IPS-NIHi11 (cell line): ENCODE results near the gene TEKT5.
"Not testable (repeated sequence)": the region's sequence is repeated elsewhere in the genome, so short reads cannot be mapped to it uniquely, and the experiment has no call there.

Source experiments
- DNase-seq: peaks from one replicate; pipeline ENCODE4 v3.0.0; 2012; ENCODE audit warnings: mixed read lengths, low spot score

TEKT5 gene

DNA sequence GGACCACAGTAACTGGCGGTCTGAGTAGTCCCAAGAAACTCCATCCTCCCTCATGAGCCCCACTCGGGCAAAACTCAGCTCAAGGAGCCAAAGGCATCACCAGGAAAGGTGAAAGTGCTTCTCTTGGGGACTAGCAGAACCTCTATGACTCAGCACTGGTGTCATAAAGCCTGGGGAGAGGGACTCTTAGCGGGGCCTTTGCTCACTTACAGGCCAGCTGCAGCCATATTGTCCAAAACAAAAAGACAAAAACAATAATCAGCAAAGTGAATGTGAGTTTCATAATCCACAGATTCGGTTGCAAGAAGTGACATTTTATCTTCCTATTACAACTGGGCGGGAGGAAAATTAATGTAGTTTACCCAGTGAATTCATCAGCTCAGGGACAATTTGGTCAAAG, at the start of gene TEKT5:
Gene TEKT5 (minus strand): TSS at position 101 of the 400 bp plus-strand sequence. CDS start 57 bp downstream, at position 44.
- DNase-seq: no peak

DNA sequence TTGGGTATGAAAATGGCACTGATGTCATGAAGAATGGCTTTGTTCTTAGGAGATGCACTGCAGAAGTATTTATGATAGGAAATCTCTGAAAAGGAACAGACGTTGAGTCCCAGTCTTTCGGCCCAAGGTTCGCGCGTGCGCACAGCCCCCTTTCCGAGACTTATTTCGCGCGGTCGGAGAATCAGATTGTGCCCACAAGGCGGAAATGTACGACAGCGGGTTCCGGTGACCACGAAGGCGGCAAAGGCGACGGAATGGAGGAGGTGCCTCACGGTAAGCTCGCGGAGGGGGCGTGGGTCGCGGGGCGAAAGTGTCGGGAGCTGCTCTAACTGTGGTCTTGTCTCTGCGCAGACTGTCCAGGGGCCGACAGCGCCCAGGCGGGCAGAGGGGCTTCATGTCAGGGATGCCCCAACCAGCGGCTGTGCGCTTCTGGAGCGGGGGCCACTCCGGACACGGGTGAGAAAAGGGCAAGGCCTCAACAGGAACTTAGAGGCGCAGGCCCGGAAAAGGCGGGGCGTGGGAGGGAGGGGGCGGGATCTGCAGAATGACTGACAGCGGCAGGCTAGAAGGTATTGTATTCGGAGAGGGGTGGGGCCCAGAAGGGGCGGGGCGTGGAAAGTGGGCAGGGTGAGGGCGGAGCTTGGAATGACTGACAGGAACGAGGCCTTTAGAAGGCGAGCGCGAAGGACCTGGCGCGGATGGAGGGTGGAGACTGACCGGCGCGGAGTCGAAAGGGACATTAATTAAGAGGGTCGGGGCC, 49.1 kb upstream of the TEKT5 start, which contains the start of gene NUBP1:
Gene NUBP1 (plus strand): TSS at position 233 of the 760 bp plus-strand sequence. CDS start 22 bp downstream, at position 255.
- DNase-seq: peak; percentile 97

DNA sequence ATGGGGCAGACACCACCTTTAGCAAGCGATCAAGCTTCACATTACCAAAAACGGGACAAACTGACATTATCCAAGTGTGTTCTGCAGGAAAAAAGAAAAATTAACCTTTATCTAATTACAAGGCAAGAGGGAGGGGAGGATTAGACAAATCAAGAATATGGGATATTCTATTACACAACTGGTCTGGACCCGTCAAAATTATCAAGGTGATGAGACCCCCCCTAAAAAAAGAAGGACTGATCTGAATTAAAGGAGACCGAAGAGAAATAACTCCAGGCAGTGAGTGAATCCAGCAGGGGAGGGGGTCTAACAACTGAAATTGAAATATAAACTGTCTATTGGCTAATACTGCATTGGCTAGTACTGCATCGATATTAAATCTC, 48.5 kb upstream of the TEKT5 start:
- no peak for DNase-seq

DNA sequence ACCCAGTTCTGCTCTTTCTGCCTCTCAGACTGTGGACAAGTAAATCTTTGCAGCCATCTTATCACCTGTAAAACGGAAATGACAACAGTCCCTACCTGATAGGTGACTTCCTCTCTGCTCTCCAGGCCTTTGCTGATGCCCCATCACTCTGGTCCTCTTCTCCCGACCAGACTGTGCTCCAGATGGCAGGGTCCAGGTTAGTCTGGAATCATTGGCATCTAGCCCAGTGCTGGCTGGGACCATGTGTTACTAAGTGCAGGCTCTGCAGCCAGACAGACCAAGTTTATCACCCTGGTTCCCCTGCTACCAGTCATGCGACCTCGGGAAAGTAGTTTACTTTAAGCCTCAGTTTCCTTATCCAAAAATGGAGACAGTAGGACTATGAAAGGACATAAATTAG, 47.1 kb upstream of the TEKT5 start:
- DNase-seq: no peak

DNA sequence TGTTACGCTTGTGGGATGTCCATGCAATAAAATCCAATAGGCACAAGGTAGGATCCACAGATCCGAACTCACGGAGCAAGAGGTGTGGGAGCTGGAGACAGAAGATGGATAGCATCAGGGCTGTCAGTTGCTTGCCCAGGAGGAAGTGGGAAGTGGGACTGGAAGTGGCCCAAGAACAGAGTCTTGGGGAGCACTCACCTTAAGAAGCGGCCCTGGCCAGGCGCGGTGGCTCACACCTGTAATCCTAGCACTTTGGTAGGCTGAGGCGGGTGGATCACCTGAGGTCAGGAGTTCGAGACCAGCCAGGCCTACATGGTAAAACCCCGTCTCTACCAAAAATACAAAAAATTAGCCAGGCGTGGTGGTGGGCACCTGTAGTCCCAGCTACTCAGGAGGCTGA, 46.5 kb upstream of the TEKT5 start:
- DNase-seq: not testable (repeated sequence)

DNA sequence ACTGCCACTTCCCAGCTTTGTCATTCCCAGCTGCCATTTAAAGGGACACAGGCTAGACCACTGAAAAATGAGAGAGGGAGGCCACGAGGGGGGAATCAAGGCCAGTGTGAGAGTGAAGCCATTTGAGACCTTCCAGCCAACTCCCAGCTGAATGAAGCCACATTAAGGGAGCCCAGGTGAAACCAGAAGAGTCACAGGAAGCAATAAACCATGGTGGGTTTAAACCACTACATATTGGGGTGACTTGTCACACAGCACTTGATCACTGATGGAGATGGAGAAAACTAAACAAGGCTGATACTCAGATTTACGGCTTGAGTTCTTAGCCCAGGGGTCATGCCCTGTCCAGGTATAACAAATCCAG, 46.1 kb upstream of the TEKT5 start:
- no peak for DNase-seq

DNA sequence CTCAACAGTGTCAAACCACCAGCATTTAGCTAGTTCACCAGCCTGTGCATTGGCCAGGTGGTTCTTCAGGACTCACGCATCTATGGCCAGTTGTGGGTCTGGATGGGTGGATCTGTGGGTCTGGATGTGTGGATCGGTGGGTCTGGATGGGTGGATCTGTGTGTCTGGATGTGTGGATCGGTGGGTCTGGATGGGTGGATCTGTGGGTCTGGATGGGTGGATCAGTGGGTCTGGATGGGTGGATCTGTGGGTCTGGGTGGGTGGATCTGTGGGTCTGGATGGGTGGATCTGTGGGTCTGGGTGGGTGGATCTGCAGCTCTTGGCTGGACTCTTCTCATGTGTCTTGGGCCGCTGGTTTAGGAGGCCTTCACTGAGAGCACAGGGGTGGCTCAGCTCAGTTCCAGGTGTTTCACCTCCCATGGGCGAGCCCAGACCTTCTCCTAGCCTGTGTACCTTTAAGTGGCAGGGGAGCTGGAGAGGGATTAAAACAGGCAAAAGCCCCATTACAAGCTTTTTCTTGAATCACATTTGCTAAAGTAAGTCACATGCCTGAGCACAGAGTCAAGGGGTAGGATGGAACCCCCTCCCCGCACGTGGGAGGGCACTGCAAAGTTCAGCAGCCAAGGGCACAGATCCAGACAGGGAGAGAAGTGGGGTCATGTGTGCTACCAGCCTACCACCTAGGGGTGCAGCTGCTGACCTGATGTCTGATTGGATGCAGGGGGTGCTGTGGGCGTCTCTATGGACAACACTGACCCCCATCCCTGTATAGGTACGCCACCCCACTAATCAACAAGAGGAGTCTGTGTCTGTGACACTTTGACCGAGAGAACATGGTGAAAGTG, 45.5 kb upstream of the TEKT5 start:
- DNase-seq: no peak

DNA sequence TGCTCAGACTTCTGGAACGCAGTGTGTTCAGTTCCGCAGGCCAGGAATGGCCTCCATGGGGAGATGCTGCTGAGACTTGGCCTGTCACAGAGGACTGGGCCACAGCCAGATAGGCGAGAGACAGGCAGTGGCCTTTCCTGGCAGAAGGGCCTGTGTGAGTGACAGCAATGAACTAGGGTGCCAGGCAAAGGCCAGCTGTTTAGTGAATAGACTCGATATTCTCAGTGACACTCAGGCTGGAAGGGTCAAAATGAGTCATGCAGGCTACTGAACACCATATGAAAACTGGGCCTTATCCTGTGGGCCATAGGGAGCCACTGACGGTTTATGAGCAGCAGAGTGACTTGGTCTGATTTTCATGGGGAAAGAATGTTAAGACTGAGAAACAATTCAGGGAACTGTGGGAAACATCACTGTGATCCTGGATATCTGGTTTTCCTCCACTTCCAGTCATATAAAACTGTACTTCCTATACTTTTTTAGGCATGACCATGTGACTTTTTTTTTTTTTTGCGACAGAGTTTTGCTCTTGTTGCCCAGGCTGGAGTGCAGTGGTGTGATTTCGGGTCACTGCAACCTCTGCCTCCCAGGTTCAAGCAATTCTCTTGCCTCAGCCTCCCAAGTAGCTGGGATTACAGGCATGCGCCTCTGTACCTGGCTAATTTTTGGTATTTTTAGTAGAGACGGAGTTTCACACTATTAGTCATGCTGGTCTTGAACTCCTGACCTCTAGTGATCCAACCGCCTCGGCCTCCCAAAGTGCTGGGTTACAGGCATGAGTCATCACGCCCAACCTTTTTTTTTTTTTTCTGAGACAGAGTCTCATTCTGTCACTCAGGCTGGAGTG, 43.7 kb upstream of the TEKT5 start:
- no peak for DNase-seq

DNA sequence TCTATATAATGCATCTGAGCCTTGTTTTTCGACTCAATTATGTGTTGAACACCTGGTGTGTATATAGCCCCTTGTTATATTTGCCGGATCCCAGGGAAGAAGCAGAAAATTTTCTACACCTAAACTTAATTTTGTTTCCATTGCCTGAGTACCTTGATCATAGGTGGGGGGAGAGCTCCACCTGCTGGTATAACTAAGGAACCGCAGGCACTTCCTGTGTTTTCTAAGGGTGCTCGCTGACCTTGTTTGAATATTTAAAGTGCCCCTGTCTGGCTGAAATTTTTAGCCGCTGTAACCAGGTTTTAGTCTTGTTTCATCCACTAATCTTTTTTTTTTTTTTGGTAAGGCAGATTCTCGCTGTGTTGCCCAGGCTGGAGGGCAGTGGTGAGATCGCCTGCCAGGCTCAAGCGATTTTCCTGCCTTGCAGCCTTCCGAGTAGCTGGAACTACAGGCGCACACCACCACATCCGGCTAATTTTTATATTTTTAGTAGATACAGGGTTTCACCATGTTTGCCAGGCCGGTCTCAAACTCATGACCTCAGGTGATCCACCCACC, 42.4 kb upstream of the TEKT5 start:
- DNase-seq: peak; percentile 74

DNA sequence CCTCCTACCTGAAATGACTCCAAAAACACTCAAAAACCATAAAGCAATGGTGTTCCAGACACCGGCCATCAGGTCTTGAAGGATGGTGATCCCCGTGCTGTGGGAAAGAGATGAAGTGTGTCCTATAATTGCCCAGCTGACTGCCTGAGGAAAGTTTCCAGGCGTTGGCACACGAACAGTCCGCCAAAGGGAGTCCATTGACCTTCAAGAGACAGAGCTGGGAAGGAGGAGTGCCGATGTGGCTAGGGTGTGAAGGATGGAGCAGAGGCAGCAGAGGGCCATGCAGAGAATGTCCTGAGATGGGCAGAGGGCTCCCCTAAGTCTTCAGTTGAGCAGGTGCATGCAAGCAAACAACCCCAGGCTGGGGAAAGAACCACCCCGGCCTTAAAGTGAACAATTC, 37.1 kb upstream of the TEKT5 start:
- no peak for DNase-seq

DNA sequence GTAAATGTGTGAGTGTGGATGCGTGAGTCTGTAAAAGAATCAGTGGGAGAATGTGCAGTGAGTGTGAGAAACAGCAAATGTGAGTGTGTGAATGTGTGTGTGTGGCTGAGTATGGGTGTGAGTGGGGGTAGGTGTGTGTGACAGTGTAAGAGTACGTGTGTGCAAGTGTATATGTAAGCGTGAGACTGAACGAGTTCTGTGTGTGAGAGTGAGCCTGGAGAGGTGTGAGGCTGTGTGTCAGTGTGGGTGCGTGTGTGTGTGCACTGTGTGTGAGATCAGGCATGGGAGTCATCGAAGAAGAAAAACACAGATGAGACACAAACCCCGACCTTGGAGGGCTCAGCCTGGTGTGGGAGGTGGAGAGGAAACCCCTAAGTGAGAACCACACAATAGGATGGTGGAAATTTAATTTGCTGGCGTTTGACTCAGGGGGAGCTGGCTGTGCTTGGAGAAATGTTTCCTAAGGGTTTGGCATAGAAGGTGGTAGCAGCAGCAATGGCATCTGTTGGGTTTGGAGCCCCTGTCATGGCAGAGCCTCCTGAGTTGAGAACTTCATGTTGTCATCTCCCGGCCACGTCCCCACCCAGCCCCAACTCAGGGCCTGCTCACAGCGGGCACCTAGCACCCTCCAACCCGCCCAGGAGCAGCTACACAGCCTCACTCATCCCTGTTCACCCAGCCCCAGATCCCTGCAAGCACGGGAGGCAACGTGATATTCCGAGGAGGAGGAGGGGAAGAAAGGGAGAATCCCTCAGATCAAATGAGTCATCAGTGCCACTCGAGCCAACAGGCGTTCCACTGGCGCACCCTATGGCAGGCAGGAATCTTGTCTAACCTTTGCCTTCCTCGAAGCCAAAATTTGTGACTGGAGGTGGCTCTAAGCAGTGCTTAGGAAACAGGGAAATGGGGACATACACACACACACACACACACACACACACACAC, 34.6 kb upstream of the TEKT5 start:
- DNase-seq: peak; percentile 24

DNA sequence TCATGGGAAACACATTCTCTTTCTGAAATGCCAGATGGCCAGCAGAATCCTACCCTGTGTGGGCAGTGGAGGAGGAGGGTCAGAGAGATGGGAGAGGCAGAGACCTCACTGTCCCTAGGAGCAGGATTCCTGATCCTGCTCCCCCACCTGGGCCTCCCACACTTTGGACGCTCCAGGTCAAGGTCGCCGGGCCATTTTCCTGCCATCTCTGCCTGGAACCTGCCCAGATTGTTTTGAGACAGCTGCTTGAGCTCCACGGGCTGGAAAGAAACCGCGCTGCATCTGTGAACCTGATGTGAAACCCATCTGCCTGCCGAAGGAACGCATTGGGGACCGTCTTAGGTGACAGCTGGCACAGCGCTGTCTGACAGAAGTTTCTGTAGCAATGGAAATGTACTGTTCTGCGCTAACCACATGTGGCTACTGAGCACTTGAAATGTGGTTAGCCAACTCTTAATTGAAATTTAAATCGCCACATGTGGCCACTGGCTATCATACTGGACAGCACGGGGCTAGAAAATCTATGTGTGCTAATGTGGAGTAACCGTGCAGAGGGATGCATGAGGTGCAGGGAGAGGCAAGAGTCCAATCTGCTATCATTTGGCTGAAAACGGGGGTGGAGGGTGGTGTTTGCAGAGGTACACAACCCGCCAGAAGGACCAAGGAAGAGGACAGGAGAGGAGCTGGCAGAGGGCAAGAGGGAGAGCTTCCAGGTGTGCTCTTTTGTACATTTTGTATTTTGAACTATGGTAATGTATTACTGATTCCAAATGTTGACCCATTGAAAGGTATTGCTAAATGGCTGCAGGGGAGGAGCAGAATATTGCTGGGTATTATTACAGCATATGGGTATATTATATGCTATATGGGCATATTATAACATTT, 33.5 kb upstream of the TEKT5 start:
- DNase-seq: no peak

DNA sequence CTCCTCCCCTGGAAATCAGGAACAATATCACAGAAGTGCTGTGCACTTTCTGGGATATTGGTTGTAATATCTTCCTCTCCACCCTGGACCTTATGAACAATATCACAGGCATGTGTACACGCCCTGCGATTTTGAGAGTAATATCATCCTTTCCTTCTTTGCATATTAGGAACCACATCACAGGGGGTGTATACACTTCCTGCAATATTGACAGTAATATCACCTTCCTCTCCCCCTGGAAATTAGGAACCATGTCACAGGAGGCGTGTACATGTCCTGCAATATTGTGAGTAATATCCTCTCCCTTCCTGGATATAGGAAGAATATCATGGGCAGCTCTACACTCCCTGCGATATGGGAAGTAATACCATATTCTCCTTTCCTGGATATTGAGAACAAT, 14.2 kb upstream of the TEKT5 start:
- no peak for DNase-seq

DNA sequence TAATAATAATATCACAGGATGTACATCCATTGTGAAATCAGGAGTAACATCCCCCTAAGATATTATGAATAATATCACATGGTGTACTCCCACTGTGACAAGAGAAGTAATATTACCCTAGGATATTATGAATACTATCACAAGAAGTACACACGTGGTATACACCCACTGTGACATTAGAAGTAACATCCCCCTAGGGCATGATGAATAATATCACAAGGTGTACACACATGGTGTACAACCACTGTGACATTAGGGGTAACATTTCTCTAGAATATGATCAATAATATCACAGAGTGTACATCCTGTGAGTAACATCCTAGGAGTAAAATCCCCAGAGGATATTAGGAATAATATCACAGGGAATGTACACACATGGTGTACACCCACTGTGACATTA, 5.0 kb upstream of the TEKT5 start:
- DNase-seq: no peak

DNA sequence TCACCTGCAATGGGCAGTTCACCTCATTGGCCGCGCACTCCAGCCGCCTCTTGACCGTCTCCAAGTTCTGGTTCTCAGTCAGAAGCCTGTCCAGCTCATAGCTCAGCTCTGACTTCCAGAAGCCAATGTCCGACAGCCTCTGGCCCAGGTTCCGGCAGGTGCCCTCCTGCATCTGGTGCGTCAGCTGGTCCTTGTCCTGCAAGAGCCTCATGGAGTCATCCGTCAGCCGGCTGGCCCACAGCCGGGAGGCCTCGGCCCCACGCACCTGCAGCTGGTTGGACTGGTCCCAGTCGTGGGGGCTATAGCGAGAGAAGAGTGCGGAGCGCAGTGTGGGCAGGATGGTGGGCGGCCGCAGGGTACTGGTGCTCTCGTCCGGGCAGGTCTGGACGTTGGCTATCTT, 424 bp downstream of the TEKT5 start:
- no peak for DNase-seq

DNA sequence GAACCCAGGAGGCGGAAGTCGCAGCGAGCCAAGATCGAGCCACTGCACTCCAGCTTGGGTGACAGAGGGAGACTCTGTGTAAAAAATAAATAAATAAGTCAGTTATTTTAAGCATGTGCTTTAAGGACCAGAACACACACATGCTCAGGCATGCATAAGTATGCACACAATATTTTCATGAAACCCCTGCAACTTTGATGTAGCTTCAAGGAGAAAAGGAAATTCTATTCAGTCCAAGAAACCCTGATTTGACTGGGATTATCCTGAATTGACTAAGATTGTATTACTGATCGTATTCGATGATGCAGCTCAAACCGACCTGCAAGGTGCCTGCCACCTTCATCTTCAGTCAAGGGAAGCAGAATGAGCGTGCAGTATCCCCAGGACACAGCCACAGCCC, 841 bp downstream of the TEKT5 start:
- no peak for DNase-seq

DNA sequence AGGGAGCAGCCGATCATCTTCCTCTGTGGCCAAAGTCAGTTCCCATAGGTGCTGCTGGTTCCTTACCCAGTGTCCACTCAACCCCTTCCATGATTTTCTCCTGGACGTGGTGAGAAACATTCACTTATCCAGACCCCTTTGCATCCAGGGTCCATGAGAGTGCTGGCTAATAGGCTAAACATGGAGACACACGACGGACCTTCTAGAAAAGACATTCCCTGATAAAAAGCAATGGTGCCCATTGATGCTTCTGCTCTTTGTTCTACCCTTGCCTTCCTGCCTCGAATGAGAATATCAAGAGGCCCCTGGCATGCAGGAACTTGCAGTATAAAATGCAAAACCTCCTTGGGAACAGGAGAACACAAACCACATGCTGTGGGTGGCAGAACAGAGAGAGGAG, 2.3 kb downstream of the TEKT5 start:
- no peak for DNase-seq

DNA sequence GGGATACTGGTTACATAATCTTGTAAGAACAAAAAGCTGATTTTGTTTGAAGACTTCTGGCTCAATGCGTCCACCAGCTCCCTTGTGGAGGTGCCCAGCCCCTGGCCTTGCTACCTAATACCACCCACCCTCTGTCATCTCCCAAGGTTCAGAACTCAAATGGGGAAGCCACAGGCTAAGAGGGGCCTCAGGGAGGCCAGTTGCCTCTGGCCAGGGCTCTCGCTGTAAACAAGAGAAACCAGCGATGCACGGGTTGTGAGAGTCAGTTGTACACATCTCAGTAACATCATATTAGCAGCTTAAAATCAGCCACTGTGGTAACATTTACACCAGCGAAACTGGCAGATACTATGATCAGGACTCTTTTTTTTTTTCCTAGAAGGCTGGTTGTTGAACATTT, 6.0 kb downstream of the TEKT5 start:
- no peak for DNase-seq

DNA sequence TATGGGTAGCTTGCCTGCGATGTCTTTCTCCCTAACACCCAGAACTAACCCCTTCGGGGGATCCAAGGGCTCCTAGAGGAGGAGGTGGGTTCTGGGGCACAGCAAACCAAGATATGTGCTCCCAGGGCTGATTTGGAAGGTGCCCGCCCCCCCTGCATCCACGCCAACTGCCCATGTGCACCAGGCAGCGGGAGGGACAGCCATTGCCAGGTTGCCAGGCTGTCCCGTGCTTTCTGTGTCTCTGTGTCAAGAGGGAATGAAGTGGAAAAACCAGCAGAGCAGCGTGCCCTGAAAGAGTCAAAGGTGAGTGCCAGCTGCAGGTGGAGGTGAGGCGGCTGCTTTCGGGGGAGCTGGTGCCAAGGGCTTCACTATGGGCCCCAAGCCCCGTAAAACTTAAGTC, 6.4 kb downstream of the TEKT5 start:
- DNase-seq: no peak

DNA sequence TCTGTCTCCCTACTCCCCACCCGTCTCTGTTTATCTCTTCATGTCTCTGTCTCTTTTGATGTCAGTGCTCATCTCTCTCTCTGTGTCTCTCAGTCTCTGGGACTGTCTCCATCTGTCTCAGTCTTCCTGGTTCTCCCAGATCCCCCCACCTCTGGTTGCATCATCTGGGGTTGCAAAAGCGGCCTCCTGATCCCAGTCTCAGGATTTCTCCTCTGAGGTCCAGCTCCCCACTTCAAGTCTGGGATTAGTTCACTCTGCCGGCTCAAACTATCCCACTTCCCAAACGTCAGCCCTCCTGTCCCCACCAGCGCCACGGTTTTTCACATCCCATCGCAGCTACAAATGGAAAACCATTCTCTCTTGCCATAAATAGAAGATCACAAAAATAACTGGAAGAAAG, 9.0 kb downstream of the TEKT5 start:
- no peak for DNase-seq
